Keratinocyte (primary cell): ENCODE results near the gene ALCAM.

ENCODE experiments used
- EZH2 ChIP-seq: IDR thresholded peaks from one replicate; pipeline ENCODE4 v1.6.1; 2012; ENCODE audit warnings: inconsistent platforms, mild to moderate bottlenecking, low read length, moderate library complexity
- TF ChIP-seq, protein P1 (sequence below), 3 experiments: IDR thresholded peaks in 1 of 3; conservative IDR thresholded peaks in 1 of 3; optimal IDR thresholded peaks in 1 of 3; 2 replicates in 2 of 3; 3 replicates in 1 of 3; pipeline versions ENCODE3 to v1.5.1; 2011; ENCODE audit warnings: low read length in 3 of 3, mild to moderate bottlenecking in 3 of 3, moderate library complexity in 2 of 3, control low read depth in 1 of 3, inconsistent platforms in 1 of 3; ENCODE audit not compliant: insufficient read depth in 2 of 3; ENCODE audit errors: extremely low read depth in 1 of 3

- TF ChIP-seq, protein P1, sequence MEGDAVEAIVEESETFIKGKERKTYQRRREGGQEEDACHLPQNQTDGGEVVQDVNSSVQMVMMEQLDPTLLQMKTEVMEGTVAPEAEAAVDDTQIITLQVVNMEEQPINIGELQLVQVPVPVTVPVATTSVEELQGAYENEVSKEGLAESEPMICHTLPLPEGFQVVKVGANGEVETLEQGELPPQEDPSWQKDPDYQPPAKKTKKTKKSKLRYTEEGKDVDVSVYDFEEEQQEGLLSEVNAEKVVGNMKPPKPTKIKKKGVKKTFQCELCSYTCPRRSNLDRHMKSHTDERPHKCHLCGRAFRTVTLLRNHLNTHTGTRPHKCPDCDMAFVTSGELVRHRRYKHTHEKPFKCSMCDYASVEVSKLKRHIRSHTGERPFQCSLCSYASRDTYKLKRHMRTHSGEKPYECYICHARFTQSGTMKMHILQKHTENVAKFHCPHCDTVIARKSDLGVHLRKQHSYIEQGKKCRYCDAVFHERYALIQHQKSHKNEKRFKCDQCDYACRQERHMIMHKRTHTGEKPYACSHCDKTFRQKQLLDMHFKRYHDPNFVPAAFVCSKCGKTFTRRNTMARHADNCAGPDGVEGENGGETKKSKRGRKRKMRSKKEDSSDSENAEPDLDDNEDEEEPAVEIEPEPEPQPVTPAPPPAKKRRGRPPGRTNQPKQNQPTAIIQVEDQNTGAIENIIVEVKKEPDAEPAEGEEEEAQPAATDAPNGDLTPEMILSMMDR (optimal IDR thresholded peaks at IDR 0.05 in 1 of 3, IDR thresholded peaks at IDR 0.05 in 1 of 3, conservative IDR thresholded peaks at IDR 0.05 in 1 of 3; ENCODE audit: extremely low read depth in 1 of 3, insufficient read depth in 2 of 3, low read length in 3 of 3): no peak
- no peak for TF ChIP-seq EZH2
Measured at GRCh38 chr3:105354429-105354828, 12.3 kb upstream of the ALCAM start.
